Activated CD4-positive, alpha-beta T cell treated with anti-CD3 and anti-CD28 coated beads for 24 hours (primary cell): ENCODE results near the gene ZNF592.
"Not testable (repeated sequence)": the region's sequence is repeated elsewhere in the genome, so short reads cannot be mapped to it uniquely, and the experiment has no call there.

Experiments
- DNase-seq, 2 donors: peaks; one replicate each; pipeline ENCODE4 v3.0.0-alpha.2; 2020; ENCODE audit warnings: low read depth in 2 of 2

Gene ZNF592

GRCh38 chr15:84748274-84749110 is at the start of gene ZNF592:
Gene ZNF592, plus strand, starts transcription at chr15:84748592. Its CDS starts 34,084 bp downstream, at chr15:84782676.
- DNase-seq = peak; percentile 64 to 73

GRCh38 chr15:84699538-84700191 is 48.7 kb upstream of the ZNF592 start:
- no peak for DNase-seq

- DNase-seq = no peak
Observed at GRCh38 chr15:84702961-84703482, 45.4 kb upstream of the ZNF592 start.

GRCh38 chr15:84703808-84704207 is 44.6 kb upstream of the ZNF592 start:
- DNase-seq = no peak

- no peak for DNase-seq
Observed at GRCh38 chr15:84714372-84714771, 34.0 kb upstream of the ZNF592 start.

- no peak for DNase-seq
Observed at GRCh38 chr15:84714821-84715220, 33.6 kb upstream of the ZNF592 start.

GRCh38 chr15:84715441-84716035 is 32.9 kb upstream of the ZNF592 start:
- DNase-seq = peak; percentile 37 to 51

GRCh38 chr15:84716036-84716732 is 32.2 kb upstream of the ZNF592 start, which contains the start of gene SEC11A:
Gene SEC11A, minus strand, starts transcription at chr15:84716139. Its CDS starts 64 bp downstream, at chr15:84716075.
- DNase-seq = peak; percentile 81 to 86

- no peak for DNase-seq
Observed at GRCh38 chr15:84721371-84721770, 27.0 kb upstream of the ZNF592 start.

GRCh38 chr15:84722628-84723027 is 25.8 kb upstream of the ZNF592 start:
- no peak for DNase-seq

GRCh38 chr15:84725001-84725491 is 23.3 kb upstream of the ZNF592 start:
- DNase-seq = no peak

- no peak for DNase-seq
Observed at GRCh38 chr15:84727429-84727828, 21.0 kb upstream of the ZNF592 start.

- DNase-seq = no peak
Observed at GRCh38 chr15:84731774-84732173, 16.6 kb upstream of the ZNF592 start.

GRCh38 chr15:84734794-84735479 is 13.5 kb upstream of the ZNF592 start:
- DNase-seq = peak; percentile 57 to 60

GRCh38 chr15:84735480-84736061 is 12.8 kb upstream of the ZNF592 start:
- not testable (repeated sequence) for DNase-seq

GRCh38 chr15:84736375-84736774 is 12.0 kb upstream of the ZNF592 start:
- DNase-seq = peak; percentile 50 to 58

- no peak for DNase-seq
Observed at GRCh38 chr15:84737005-84737404, 11.4 kb upstream of the ZNF592 start.

GRCh38 chr15:84740691-84741090 is 7.7 kb upstream of the ZNF592 start:
- DNase-seq = no peak

GRCh38 chr15:84741121-84741520 is 7.3 kb upstream of the ZNF592 start:
- DNase-seq = no peak
